ENCODE measurements around the gene LARP1.
A peak's percentile ranks its signal among the peaks of the same experiment; 100 is the strongest.
"Not testable (repeated sequence)": the region's sequence is repeated elsewhere in the genome, so short reads cannot be mapped to it uniquely, and the experiment has no call there.

LARP1 gene

GRCh38 chr5:154830596-154830995 is 75.4 kb downstream of the LARP1 start:
- no peak for DNase-seq

- DNase-seq = no peak
Measured at GRCh38 chr5:154831451-154831850, 76.3 kb downstream of the LARP1 start.

DNA sequence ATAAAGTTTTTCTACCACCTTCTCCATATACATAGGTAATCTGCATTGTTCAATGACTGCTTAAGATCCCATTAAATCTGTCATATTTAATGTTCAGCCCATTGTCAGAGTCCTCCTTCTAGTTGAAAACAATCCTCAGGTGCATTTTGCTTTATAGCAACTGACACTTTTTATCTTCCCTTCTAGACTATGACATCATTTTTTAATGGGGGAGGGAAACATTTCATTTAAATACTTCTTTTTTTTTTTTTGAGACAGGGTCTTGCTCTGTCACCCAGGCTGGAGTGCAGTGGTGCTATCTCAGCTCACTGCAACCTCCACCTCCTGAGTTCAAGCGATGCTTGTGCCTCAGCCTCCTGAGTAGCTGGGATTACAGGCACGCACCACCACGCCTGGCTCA is 77.6 kb downstream of the LARP1 start:
- not testable (repeated sequence) for DNase-seq

DNA sequence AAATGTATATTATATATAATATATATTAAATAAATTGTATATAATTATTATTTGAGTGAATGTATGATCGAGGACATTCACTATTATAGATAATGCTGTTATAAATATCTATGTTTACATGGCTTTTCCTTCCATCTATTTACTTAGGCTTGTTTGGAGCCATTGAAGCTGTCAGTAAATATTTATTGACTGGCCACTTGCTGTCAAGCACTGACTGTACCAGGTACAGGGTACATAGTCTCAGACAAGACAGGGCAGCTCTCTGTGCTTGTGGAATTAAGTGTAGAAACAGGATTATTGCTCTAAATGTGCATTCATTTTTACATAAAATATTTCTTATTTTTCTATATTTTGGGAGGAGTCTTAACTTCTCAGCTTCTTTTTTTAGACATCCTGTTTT is 78.9 kb downstream of the LARP1 start:
- DNase-seq = no peak

- not testable (repeated sequence) for DNase-seq
Measured at GRCh38 chr5:154835701-154836052, 80.5 kb downstream of the LARP1 start.

- no peak for DNase-seq
Measured at GRCh38 chr5:154836225-154836624, 81.0 kb downstream of the LARP1 start.

GRCh38 chr5:154837009-154837901 is 82.1 kb downstream of the LARP1 start:
- DNase-seq = no peak

- no peak for DNase-seq
Measured at GRCh38 chr5:154840435-154841272, 85.5 kb downstream of the LARP1 start.

GRCh38 chr5:154841273-154841661 is 86.1 kb downstream of the LARP1 start:
- no peak for DNase-seq

GRCh38 chr5:154842689-154843530 is 87.7 kb downstream of the LARP1 start:
- no peak for DNase-seq

GRCh38 chr5:154844809-154845208 is 89.6 kb downstream of the LARP1 start:
- DNase-seq = no peak

GRCh38 chr5:154849264-154849785 is 94.1 kb downstream of the LARP1 start:
- no peak for DNase-seq

- DNase-seq = no peak
Measured at GRCh38 chr5:154849791-154850201, 94.6 kb downstream of the LARP1 start.

DNA sequence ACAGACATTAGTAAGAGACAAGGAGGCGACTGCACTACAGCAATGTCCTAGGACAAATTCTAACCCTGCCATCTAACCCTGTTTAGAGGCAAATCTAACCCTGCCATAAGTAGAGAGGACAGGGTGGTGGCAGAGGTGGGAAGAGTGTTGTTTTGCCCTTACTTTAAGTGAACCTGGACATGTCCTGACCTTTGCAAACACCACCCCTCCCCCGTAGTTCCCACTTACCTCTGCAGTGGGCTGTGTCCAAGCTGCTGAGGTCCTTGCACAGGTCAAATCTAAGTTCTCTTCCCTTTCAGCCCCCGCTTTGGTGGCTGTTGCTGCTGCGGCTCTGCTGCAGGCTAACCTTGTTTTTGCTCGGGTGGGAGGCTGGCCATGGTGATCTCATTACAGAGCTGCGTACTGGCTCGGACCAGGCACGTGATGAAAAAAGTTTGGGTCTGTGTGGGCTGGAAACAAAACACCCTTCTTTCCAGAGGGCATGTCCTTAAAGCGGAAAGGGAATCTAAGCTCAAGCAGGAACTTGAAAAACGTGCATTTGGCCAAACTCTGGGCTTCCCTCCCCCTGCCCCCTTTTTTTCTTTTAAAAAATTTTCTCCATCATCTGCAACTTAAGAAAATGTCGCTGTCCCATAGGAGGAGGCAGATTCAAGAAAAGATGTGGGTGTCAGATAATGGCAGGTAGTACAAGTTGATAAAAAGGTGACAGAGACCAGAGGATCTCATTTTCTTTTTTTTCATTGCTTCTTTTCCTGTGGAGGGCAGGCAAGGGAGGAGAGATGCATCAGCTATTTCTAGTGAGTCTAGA is 95.3 kb downstream of the LARP1 start, which contains the start of gene FAXDC2:
Gene FAXDC2 (minus strand): TSS at position 349 of the 808 bp plus-strand sequence. CDS start 12,425 bp downstream, outside the sequence.
- peak; percentile 37 for DNase-seq

DNA sequence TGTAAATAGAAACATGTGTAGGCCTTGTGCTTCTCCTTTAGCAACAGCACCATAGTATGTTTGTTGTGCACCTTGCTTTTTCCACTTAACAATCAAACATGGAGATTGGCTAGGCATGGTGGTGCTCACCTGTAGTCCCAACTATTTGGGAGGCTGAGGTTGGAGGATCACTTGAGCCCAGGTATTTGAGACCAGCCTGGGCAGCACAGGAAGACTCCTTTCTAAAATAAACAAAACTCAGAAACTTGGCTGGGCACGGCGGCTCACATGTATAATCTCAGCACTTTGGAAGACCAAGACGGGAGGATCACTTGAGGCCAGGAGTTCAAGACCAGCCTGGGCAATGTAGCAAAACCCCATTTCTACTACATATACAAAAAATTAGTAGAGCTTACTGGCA is 96.2 kb downstream of the LARP1 start:
- no peak for DNase-seq

DNA sequence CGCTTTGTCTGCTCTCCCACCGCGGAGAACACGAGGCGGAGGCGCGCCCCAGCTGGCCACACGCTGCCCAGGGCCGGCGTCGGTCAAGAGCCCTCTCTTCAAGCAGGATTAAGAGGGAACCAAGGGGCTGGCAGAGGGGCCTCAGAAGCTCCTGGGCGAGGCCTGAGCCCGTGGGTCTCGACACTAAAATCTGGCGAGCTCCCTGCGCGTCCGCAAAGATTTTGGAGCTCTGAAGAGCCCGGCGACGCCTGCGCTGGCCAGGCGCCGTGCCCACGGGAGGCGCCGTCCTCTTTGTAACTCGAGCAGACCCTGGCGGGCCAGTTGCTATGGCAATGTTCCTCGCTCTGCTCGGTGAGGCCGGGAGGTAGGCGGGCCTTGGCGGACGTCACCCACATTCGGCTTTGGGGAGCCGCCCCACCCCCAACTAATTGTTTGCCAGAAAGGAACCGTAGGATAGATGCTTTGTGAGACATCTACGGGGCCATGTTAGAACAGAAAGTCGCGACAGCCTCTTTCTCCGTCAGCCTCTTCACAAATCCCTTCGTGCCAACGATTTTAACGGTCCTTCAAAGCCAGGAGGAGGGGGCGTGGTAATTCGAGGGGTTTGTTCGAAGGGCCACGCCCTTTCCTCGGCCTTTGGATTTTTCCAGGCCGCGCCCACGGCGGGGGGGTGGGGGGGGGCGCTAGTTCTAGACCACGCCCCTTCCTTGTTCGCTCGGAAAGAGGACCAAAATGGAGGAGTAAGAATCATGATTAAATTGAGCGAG is 102.5 kb downstream of the LARP1 start:
- DNase-seq = peak; percentile 98

DNA sequence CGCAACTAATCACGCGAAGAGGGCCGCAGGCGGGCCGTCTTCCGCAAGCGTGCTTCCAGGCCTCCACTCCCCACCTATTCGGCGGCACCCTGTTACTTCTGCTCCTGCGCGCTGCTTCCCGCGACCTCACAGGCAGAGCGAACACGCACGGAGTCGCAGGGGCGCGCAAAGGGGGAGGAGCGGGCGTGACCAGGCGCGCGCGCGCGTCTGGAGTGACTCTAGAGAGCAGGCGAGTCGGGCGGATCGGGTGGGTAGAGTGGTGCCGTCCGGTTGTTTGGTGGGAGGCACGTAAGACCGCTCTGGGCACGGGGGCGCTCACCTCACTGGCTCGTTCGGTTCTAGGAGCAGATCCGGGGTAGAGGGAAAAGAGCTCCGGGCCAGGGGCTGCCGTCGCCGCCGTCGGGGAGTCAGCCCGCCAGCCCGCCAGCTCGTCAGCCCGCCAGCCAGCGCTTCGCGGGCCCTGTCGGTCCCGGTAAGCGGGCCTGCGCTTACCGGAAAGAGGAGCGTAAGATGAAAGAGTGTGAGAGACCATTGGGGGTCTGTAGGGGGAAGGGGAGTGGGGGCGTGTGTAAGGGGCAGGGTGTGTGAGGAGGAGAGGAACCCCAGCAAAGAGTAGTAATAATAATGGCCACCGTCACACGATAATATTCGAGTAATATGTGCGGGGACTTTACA is 103.3 kb downstream of the LARP1 start, which contains the start of gene CNOT8:
Gene CNOT8 (plus strand): TSS at position 331 of the 675 bp plus-strand sequence. CDS start 4,652 bp downstream, outside the sequence.
- peak; percentile 98 for DNase-seq

DNA sequence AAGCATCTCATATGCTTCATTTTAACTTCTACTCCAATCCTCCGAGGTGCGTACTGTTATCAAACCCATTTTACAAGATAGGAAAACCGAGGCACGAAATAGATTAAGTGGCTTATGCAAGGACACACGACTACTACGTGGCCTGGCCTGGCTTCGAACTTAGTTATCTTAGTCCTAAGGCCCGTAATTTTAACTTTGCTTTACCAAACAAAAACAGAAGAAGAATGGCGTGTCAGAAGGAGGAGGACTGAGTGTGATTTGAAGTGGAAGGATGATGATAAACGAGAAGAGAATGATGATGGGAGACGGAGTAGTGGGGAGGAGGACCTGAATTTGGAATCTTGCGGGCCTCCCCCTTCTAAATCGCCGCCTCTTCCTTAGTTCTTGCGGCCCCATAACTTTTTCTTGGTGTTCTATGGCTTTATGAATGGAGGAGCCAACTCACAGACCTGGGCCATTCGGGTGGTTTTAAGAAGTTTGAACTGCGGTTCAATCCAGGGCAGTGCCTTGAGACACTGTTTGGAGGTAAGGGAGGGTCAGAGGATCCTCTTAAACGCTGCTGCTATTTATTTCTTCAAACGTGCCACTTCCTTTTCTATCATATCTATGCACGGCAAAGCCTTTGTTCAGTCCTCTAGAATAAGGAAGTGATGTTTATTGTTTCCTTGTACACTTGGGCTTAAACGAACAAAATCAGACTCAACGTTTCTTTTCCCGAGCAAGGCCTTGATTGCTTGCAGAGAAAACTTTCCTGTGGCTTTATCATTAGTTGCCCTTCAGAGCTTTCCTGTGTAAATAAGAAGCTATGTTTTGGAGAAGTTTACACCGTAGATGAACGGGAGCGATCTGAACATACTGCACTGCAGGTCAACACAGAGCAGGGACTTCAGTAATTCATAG is 104.0 kb downstream of the LARP1 start:
- DNase-seq = no peak

DNA sequence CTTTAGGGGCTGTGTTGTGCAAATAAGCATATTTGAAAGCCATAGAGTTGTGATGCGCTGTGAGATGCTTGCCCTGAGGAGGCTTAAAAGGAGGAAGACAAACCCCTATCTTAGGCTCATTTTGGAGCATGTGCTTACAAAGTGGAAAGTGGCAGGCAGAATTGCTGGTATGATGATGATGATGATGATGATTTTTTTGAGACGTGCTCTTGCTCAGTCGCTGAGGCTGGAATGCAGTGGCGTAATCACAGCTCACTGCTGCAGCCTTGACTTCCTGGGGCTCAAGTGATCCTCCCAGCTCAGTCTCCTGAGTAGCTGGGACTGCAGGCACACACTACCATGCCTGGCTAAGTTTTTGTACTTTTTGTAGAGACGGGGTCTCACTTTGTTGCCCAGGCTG is 104.9 kb downstream of the LARP1 start:
- DNase-seq = no peak
